Measurements from ENCODE around the gene METTL2B. TPM values are rescaled to one million over a fixed set of nuclear protein-coding genes. Genes with fewer than 3 reads are reported as not detected.

The METTL2B gene
- total and polyA plus RNA-seq, 8 donors = 7.8 to 21.5 (median 12.4) TPM

DNA sequence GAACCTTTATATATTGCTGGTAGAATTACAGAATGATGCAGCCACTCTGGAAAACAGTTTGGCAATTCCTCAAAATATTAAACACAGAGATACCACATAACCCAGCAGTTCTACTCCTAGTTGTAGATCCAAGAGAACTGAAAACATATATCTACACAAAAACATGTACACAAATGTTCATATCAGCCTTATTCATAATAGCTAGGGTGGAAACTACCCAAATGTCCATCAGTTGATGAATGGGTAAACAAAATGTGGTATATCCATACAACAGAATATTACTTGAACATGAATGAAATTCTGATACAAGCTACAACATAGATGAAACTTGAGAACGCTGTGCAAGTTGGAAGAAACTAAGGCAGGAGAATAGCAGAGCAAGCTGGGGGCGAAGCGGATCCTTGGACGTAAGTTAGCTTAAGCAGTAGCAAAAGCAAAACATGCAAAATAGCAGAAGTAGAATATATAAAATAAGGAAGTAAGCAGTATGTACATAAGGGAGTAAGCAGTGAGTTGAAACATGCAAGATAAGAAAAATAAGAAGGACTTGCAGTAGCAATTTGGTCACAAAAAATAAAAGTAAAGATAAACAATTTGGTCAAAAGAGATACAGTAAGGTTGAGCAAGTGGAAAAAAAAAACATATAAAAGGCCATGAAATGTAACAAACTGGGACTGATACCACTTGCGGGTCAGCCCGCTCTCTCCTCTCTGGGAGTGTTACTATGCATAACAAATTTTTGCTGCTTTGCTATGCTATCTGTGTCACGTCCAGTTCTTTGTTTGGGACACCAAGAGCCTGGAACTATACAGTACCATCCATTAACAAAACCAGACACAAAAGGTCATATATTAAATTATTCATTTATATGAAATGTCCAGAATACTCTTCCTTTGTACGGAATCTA is 38.9 kb upstream of the METTL2B start:
- intact Hi-C loops (cut with DNase I; ENCODE audit: low total_unique reads) = no loop called here
- TF ChIP-seq POLR2A (IDR thresholded peaks at IDR 0.05) (no peak), EP300 (IDR thresholded peaks at IDR 0.05) (no peak), POLR2AphosphoS5 (IDR thresholded peaks at IDR 0.05) (no peak)
- TF ChIP-seq, protein P1, sequence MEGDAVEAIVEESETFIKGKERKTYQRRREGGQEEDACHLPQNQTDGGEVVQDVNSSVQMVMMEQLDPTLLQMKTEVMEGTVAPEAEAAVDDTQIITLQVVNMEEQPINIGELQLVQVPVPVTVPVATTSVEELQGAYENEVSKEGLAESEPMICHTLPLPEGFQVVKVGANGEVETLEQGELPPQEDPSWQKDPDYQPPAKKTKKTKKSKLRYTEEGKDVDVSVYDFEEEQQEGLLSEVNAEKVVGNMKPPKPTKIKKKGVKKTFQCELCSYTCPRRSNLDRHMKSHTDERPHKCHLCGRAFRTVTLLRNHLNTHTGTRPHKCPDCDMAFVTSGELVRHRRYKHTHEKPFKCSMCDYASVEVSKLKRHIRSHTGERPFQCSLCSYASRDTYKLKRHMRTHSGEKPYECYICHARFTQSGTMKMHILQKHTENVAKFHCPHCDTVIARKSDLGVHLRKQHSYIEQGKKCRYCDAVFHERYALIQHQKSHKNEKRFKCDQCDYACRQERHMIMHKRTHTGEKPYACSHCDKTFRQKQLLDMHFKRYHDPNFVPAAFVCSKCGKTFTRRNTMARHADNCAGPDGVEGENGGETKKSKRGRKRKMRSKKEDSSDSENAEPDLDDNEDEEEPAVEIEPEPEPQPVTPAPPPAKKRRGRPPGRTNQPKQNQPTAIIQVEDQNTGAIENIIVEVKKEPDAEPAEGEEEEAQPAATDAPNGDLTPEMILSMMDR (IDR thresholded peaks at IDR 0.05) = no peak
- H3K9me3 ChIP-seq = no peaks in the 10 kb centered on the region
- no peak for DNase-seq
- H3K4me3 ChIP-seq = no peak overlapping the region
- no peaks in the 10 kb centered on the region for H3K36me3 ChIP-seq
- H3K27ac ChIP-seq = no peak overlapping the region
- WGBS, 5 donors = 72 to 87% (median 84%) methylated on average over 8 of the region's 8 CpGs
- H3K27me3 ChIP-seq = no peaks in the 10 kb centered on the region
- peaks cover 0 to 23% (median 3%) of the 10 kb centered on the region in 4 donors for H3K4me1 ChIP-seq

DNA sequence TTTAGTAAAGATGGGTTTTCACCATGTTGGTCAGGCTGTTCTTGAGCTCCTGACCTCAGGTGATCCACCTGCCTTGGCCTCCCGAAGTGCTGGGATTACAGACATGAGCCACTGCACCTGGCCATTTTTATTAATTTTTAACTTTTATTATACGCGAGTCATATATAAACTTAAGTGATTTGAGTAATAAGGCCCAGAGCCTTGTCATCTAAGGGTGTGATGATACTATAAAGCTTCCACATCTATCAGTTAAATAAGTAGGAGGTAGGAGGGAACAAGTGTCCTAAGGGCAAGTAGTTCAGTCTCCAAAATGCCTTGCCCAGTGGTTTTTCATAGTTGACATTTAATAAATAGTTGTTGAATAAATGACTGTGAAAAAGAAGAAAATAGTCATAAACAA is 34.2 kb upstream of the METTL2B start:
- intact Hi-C loops (cut with DNase I; ENCODE audit: low total_unique reads) = no loop called here
- Histone ChIP-seq H3K27ac (no peak overlapping the region), H3K36me3 (no peaks in the 10 kb centered on the region), H3K4me3 (no peak overlapping the region), H3K9me3 (no peaks in the 10 kb centered on the region), H3K27me3 (no peaks in the 10 kb centered on the region), H3K4me1 (peaks cover 7 to 19% (median 10%) of the 10 kb centered on the region in 4 donors)
- WGBS, 5 donors = 70 to 85% (median 82%) methylated on average over 3 of the region's 3 CpGs
- no peak for TF ChIP-seq POLR2AphosphoS5 (IDR thresholded peaks at IDR 0.05)
- no peak for TF ChIP-seq EP300 (IDR thresholded peaks at IDR 0.05)
- DNase-seq = no peak

DNA sequence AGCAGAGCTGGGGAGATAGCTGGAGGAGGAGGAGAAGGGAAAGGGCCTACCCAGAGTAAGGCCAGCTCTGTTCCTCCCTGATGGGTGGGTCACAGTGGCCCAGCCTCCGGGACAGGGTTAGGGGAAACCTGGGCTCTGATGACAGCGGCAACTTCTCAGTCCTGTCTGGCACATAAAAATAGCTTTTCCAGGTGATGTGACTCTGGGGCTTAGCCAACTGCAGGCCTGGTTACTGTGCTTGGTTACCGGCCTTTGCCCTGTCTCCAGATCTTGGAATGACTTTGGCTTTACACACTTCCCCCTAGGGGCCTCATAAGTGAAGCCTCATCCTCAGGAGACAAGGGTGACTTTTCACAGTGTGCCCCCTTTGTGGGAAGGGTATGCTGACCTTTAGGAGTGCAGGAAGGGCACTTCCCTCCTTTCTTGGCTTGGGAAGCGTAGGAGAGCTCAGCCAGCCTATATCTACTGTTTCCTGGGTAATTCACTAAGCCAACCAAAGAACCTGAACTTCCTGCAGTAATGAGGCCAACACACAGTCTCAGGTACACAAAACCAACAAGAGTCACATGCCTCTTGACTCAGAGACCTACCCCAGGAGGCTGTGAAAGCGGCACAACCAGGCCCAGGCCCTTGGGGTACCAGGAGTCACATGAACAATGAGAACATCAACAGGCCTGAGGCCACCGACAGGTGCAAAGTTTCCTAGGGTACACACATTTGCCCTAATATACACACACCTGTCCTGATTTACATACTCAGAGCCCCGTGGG is 32.5 kb upstream of the METTL2B start:
- DNase-seq = peak; percentile 53 to 80
- H3K4me1 ChIP-seq = peaks cover 7 to 11% (median 10%) of the 10 kb centered on the region in 4 donors
- 35 to 56% (median 51%) methylated on average over 6 to 7 of the region's 7 CpGs for WGBS, 5 donors
- H3K4me3 ChIP-seq = no peak overlapping the region
- no peaks in the 10 kb centered on the region for H3K36me3 ChIP-seq
- no peak for TF ChIP-seq POLR2AphosphoS5 (IDR thresholded peaks at IDR 0.05)
- no peak for TF ChIP-seq EP300 (IDR thresholded peaks at IDR 0.05)
- TF ChIP-seq, protein P1 (IDR thresholded peaks at IDR 0.05) = no peak
- TF ChIP-seq POLR2A (IDR thresholded peaks at IDR 0.05) = no peak
- H3K27ac ChIP-seq = peak overlapping the region; percentile 5 to 80 (median 55)
- no peaks in the 10 kb centered on the region for H3K9me3 ChIP-seq
- intact Hi-C loops (cut with DNase I; ENCODE audit: low total_unique reads) = no loop called here
- no peaks in the 10 kb centered on the region for H3K27me3 ChIP-seq

DNA sequence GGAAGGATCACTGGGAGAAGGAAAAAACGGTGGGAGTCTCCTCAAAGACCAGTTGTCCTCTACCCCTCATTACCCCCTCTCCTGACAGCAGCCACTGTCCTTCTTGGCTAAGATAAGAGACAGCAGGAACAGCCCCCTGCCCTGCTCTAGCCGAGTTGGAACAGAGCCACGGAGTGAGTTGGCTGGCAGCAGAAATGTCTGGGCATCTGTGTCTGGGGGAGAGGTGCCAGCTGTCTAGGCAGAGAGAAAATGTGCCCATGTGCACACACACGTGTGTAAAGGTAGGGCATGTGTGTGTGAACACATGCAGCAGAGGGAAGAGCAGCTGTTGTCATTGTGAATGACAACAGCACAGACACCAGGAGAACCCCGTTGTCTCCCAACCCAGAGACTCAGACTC is 30.2 kb upstream of the METTL2B start:
- intact Hi-C loops (cut with DNase I; ENCODE audit: low total_unique reads) = no loop called here
- WGBS, 5 donors = 42 to 61% (median 58%) methylated on average over 5 of the region's 5 CpGs
- DNase-seq = peak in 1 of 2 donors; percentile 49

More for the DNA sequence above, 30.2 kb upstream of the METTL2B start:
- no peaks in the 10 kb centered on the region for H3K27me3 ChIP-seq
- TF ChIP-seq POLR2A (IDR thresholded peaks at IDR 0.05) = no peak
- TF ChIP-seq, protein P1 (IDR thresholded peaks at IDR 0.05) = no peak
- TF ChIP-seq POLR2AphosphoS5 (IDR thresholded peaks at IDR 0.05) = no peak
- TF ChIP-seq EP300 (IDR thresholded peaks at IDR 0.05) = no peak
- H3K9me3 ChIP-seq = no peaks in the 10 kb centered on the region
- H3K4me3 ChIP-seq = no peak overlapping the region
- H3K36me3 ChIP-seq = no peaks in the 10 kb centered on the region
- peaks cover 7 to 11% (median 10%) of the 10 kb centered on the region in 4 donors for H3K4me1 ChIP-seq
- H3K27ac ChIP-seq = no peak overlapping the region
